Esophagus squamous epithelium (tissue), 4 donors: ENCODE results near the gene SOHLH2.

Experiments
- POLR2A ChIP-seq, 4 donors: fragments of 450-650 bp; IDR thresholded peaks; one replicate each; pipeline ENCODE4 v1.6.1; 2017; ENCODE audit warnings: antibody characterized with exemption in 4 of 4, mild to moderate bottlenecking in 4 of 4, moderate library complexity in 3 of 4
- TF ChIP-seq, protein P1 (sequence below), 6 experiments: fragments of 450-650 bp in 4 of 6; fragments of 200-600 bp in 2 of 6; sonication (generic) in 2 of 6; IDR thresholded peaks; one replicate each; pipeline ENCODE4 v1.5.1; 2016 to 2019; ENCODE audit warnings: antibody characterized with exemption in 6 of 6, mild to moderate bottlenecking in 4 of 6, moderate library complexity in 4 of 6

DNA sequence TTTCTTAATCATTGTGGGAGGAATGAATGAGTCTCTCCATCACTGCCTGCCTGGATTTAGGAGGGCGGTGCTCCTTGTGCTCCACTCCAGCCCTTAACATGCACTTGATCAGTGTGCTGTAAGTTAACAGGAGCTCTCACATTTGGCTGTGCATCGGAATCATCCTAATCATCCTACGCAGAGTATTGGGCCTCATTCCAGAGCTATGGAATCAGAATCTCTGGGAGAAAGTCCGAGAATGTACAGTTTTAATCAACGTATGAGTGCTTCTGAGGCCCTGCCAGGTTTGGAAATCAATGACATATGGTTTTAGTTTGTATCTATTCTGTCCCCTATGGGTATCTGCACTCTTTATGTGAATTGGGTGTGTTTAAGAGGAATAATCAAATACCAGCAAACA is 48.3 kb downstream of the SOHLH2 start:
- TF ChIP-seq, protein P1, sequence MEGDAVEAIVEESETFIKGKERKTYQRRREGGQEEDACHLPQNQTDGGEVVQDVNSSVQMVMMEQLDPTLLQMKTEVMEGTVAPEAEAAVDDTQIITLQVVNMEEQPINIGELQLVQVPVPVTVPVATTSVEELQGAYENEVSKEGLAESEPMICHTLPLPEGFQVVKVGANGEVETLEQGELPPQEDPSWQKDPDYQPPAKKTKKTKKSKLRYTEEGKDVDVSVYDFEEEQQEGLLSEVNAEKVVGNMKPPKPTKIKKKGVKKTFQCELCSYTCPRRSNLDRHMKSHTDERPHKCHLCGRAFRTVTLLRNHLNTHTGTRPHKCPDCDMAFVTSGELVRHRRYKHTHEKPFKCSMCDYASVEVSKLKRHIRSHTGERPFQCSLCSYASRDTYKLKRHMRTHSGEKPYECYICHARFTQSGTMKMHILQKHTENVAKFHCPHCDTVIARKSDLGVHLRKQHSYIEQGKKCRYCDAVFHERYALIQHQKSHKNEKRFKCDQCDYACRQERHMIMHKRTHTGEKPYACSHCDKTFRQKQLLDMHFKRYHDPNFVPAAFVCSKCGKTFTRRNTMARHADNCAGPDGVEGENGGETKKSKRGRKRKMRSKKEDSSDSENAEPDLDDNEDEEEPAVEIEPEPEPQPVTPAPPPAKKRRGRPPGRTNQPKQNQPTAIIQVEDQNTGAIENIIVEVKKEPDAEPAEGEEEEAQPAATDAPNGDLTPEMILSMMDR (IDR thresholded peaks at IDR 0.05) = no peak
- no peak for TF ChIP-seq POLR2A (IDR thresholded peaks at IDR 0.05)
